ENCODE measurements around the gene LIMS1.

GRCh38 chr2:108701806-108702205, 167.5 kb downstream of the LIMS1 start:
- no peak for TF ChIP-seq POLR2A (IDR thresholded peaks at IDR 0.05)
- no peak for TF ChIP-seq CTCF (IDR thresholded peaks at IDR 0.05)
- TF ChIP-seq EP300 (IDR thresholded peaks at IDR 0.05) = no peak
- TF ChIP-seq POLR2AphosphoS5 (IDR thresholded peaks at IDR 0.05) = no peak
